ENCODE results near the gene CEP20. TPM values are rescaled to one million over a fixed set of nuclear protein-coding genes. Genes with fewer than 3 reads are reported as not detected.
"Not testable (repeated sequence)": the region's sequence is repeated elsewhere in the genome, so short reads cannot be mapped to it uniquely, and the experiment has no call there.

Gene CEP20
- total RNA-seq, 1 donor, result 48.9 TPM

- Histone ChIP-seq H3K27me3 (ENCODE audit: insufficient read depth, low read length) (no peaks in the 10 kb centered on the region), H3K27ac (ENCODE audit: low read depth, low read length) (no peak overlapping the region), H4K20me1 (ENCODE audit: insufficient read depth, low read length) (no peaks in the 10 kb centered on the region), H2AFZ (ENCODE audit: low read length) (no peak overlapping the region), H3K4me3 (ENCODE audit: insufficient read depth, low read length) (no peak overlapping the region), H3K36me3 (ENCODE audit: insufficient read depth, low read length) (no peaks in the 10 kb centered on the region), H3K79me2 (ENCODE audit: insufficient read depth, low read length) (no peaks in the 10 kb centered on the region), H3K4me1 (ENCODE audit: insufficient read depth, low read length) (peaks cover 8% of the 10 kb centered on the region), H3K4me2 (ENCODE audit: insufficient read depth, low read length) (no peak overlapping the region), H3K9me3 (ENCODE audit: low read depth, low read length) (no peaks in the 10 kb centered on the region)
- no peak for TF ChIP-seq CTCF (IDR thresholded peaks at IDR 0.05; ENCODE audit: extremely low read depth, low read depth, low read length)
- DNase-seq (ENCODE audit: insufficient read length, low spot score, missing footprints), result no peak
These were observed 30.9 kb upstream of the CEP20 start for GRCh38 chr16:15919331-15919730.

GRCh38 chr16:15918314-15918713 is 29.9 kb upstream of the CEP20 start:
- DNase-seq (ENCODE audit: insufficient read length, low spot score, missing footprints), result not testable (repeated sequence)

GRCh38 chr16:15916323-15916722 is 27.9 kb upstream of the CEP20 start:
- DNase-seq (ENCODE audit: insufficient read length, low spot score, missing footprints), result no peak
- Histone ChIP-seq H3K4me2 (ENCODE audit: insufficient read depth, low read length) (no peak overlapping the region), H2AFZ (ENCODE audit: low read length) (no peak overlapping the region), H3K79me2 (ENCODE audit: insufficient read depth, low read length) (no peaks in the 10 kb centered on the region), H3K4me3 (ENCODE audit: insufficient read depth, low read length) (no peak overlapping the region), H3K27me3 (ENCODE audit: insufficient read depth, low read length) (no peaks in the 10 kb centered on the region), H3K9me3 (ENCODE audit: low read depth, low read length) (no peaks in the 10 kb centered on the region), H3K27ac (ENCODE audit: low read depth, low read length) (no peak overlapping the region), H3K4me1 (ENCODE audit: insufficient read depth, low read length) (peaks cover 8% of the 10 kb centered on the region), H3K36me3 (ENCODE audit: insufficient read depth, low read length) (no peaks in the 10 kb centered on the region), H4K20me1 (ENCODE audit: insufficient read depth, low read length) (no peaks in the 10 kb centered on the region)
- no peak for TF ChIP-seq CTCF (IDR thresholded peaks at IDR 0.05; ENCODE audit: extremely low read depth, low read depth, low read length)

More at GRCh38 chr16:15918314-15918713, 29.9 kb upstream of the CEP20 start:
- H3K79me2 ChIP-seq (ENCODE audit: insufficient read depth, low read length); H3K36me3 ChIP-seq (ENCODE audit: insufficient read depth, low read length); H3K27me3 ChIP-seq (ENCODE audit: insufficient read depth, low read length); H2AFZ ChIP-seq (ENCODE audit: low read length); H4K20me1 ChIP-seq (ENCODE audit: insufficient read depth, low read length); H3K27ac ChIP-seq (ENCODE audit: low read depth, low read length); H3K4me3 ChIP-seq (ENCODE audit: insufficient read depth, low read length); H3K4me2 ChIP-seq (ENCODE audit: insufficient read depth, low read length); H3K9me3 ChIP-seq (ENCODE audit: low read depth, low read length); H3K4me1 ChIP-seq (ENCODE audit: insufficient read depth, low read length): not testable (repeated sequence)

- no peak for TF ChIP-seq CTCF (IDR thresholded peaks at IDR 0.05; ENCODE audit: extremely low read depth, low read depth, low read length)
- Histone ChIP-seq H3K79me2 (ENCODE audit: insufficient read depth, low read length) (no peaks in the 10 kb centered on the region), H2AFZ (ENCODE audit: low read length) (no peak overlapping the region), H3K36me3 (ENCODE audit: insufficient read depth, low read length) (no peaks in the 10 kb centered on the region), H3K4me3 (ENCODE audit: insufficient read depth, low read length) (no peak overlapping the region), H3K9me3 (ENCODE audit: low read depth, low read length) (no peaks in the 10 kb centered on the region), H4K20me1 (ENCODE audit: insufficient read depth, low read length) (no peaks in the 10 kb centered on the region), H3K27me3 (ENCODE audit: insufficient read depth, low read length) (no peaks in the 10 kb centered on the region), H3K4me2 (ENCODE audit: insufficient read depth, low read length) (no peak overlapping the region), H3K4me1 (ENCODE audit: insufficient read depth, low read length) (peaks cover 8% of the 10 kb centered on the region), H3K27ac (ENCODE audit: low read depth, low read length) (no peak overlapping the region)
- DNase-seq (ENCODE audit: insufficient read length, low spot score, missing footprints), result no peak
These were observed 27.2 kb upstream of the CEP20 start for GRCh38 chr16:15915555-15916081.
